ENCODE measurements around the gene PPIL4. TPM values are rescaled to one million over a fixed set of nuclear protein-coding genes. Genes with fewer than 3 reads are reported as not detected.

PPIL4 gene
- total and polyA plus RNA-seq, 10 of the 15 experiments (the other 5 are each of a cell fraction or from before 2014, with no cell fraction given), result 8.0 to 28.4 (median 24.3) TPM

DNA sequence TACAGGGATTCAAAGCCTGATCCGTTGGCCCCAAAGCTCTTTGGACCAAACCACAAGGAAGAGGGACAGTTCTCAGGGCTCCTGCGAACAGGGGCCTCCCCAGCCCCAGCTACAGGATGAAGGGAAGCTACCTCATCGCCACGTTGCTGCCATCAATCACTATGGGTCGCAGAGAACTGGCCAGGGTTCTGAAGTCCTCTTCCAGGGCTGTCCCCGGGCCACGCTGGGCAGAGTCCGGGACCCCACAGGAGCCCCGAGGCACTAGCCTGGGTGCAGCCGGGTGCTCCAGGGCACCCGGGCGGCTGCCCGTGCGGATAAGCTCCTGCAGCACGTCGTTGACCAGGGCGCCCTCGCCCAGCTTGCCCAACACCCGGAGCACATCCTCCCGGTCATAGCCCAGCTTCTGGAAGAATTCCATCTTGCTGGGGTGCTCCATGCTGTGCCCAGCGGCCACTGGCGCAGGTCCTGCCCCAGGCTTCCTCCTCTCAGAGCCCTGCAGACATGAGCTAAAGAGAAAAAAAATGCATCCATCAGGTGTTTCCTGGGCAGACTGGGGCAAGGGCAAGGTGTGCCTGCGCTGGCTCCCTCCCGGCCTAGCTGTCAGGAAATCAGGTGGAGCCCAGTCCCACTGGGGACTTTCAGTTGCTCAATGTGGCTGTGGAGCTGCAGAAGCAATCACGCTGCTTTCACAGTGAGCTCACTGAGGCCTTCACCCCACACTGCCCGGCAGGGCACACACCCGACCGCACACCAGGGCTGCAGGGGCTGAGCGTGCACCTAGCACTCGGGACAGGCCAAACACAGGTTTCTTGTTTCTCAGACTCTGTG, 71.5 kb downstream of the PPIL4 start (continued):
- TF ChIP-seq PBX3 (IDR thresholded peaks at IDR 0.05; ENCODE audit: insufficient replicate concordance, low read depth, low read length) (peak; percentile 67), CEBPZ (IDR thresholded peaks at IDR 0.05; ENCODE audit: low read depth, low read length) (no peak), JUND (IDR thresholded peaks at IDR 0.05; ENCODE audit: low read depth, low read length) (no peak), CBX3 (IDR thresholded peaks at IDR 0.05; ENCODE audit: borderline replicate concordance, low read depth) (no peak), RAD51 (IDR thresholded peaks at IDR 0.05) (no peak), MXI1 (IDR thresholded peaks at IDR 0.05; ENCODE audit: low read depth, low read length) (peak; percentile 86), RELA (IDR thresholded peaks at IDR 0.05; ENCODE audit: borderline replicate concordance, partially characterized antibody) (no peak), CHD2 (IDR thresholded peaks at IDR 0.05; ENCODE audit: borderline replicate concordance, low read depth, low read length) (no peak), RUNX3 (IDR thresholded peaks at IDR 0.05; ENCODE audit: low read length) (peak; percentile 64), NKRF (conservative IDR thresholded peaks at IDR 0.05) (no peak), KLF5 (IDR thresholded peaks at IDR 0.05; ENCODE audit: partially characterized antibody) (no peak)
- TF ChIP-seq, protein P1, sequence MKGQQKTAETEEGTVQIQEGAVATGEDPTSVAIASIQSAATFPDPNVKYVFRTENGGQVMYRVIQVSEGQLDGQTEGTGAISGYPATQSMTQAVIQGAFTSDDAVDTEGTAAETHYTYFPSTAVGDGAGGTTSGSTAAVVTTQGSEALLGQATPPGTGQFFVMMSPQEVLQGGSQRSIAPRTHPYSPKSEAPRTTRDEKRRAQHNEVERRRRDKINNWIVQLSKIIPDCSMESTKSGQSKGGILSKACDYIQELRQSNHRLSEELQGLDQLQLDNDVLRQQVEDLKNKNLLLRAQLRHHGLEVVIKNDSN (IDR thresholded peaks at IDR 0.05; ENCODE audit: borderline replicate concordance, extremely low read length, insufficient read depth, low read depth, low read length), result no peak
- TF ChIP-seq, protein P2, sequence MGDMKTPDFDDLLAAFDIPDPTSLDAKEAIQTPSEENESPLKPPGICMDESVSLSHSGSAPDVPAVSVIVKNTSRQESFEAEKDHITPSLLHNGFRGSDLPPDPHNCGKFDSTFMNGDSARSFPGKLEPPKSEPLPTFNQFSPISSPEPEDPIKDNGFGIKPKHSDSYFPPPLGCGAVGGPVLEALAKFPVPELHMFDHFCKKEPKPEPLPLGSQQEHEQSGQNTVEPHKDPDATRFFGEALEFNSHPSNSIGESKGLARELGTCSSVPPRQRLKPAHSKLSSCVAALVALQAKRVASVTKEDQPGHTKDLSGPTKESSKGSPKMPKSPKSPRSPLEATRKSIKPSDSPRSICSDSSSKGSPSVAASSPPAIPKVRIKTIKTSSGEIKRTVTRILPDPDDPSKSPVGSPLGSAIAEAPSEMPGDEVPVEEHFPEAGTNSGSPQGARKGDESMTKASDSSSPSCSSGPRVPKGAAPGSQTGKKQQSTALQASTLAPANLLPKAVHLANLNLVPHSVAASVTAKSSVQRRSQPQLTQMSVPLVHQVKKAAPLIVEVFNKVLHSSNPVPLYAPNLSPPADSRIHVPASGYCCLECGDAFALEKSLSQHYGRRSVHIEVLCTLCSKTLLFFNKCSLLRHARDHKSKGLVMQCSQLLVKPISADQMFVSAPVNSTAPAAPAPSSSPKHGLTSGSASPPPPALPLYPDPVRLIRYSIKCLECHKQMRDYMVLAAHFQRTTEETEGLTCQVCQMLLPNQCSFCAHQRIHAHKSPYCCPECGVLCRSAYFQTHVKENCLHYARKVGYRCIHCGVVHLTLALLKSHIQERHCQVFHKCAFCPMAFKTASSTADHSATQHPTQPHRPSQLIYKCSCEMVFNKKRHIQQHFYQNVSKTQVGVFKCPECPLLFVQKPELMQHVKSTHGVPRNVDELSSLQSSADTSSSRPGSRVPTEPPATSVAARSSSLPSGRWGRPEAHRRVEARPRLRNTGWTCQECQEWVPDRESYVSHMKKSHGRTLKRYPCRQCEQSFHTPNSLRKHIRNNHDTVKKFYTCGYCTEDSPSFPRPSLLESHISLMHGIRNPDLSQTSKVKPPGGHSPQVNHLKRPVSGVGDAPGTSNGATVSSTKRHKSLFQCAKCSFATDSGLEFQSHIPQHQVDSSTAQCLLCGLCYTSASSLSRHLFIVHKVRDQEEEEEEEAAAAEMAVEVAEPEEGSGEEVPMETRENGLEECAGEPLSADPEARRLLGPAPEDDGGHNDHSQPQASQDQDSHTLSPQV (IDR thresholded peaks at IDR 0.05), result no peak
- TF ChIP-seq, protein P3, sequence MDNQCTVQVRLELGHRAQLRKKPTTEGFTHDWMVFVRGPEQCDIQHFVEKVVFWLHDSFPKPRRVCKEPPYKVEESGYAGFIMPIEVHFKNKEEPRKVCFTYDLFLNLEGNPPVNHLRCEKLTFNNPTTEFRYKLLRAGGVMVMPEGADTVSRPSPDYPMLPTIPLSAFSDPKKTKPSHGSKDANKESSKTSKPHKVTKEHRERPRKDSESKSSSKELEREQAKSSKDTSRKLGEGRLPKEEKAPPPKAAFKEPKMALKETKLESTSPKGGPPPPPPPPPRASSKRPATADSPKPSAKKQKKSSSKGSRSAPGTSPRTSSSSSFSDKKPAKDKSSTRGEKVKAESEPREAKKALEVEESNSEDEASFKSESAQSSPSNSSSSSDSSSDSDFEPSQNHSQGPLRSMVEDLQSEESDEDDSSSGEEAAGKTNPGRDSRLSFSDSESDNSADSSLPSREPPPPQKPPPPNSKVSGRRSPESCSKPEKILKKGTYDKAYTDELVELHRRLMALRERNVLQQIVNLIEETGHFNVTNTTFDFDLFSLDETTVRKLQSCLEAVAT (IDR thresholded peaks at IDR 0.05), result no peak
